Cardiac fibroblast (primary cell): ENCODE results near the gene IL22RA2.
A peak's percentile ranks its signal among the peaks of the same experiment; 100 is the strongest.

ENCODE experiments used
- DNase-seq, 2 donors: peaks; one replicate each; pipeline versions ENCODE4 v3.0.0 to v3.0.0-alpha.2; 2010; ENCODE audit warnings: low read depth in 2 of 2
- H3K4me3 ChIP-seq, 2 donors: replicated peaks in 1 of 2; 1 replicate in 1 of 2; 2 replicates in 1 of 2; pipeline ENCODE4 v1.5.1; 2011; ENCODE audit warnings: low read depth in 2 of 2, low read length in 2 of 2, mild to moderate bottlenecking in 2 of 2, moderate library complexity in 1 of 2
- CTCF ChIP-seq: IDR thresholded peaks from one replicate; pipeline ENCODE4 v1.5.1; 2011; ENCODE audit warnings: low read depth, mild to moderate bottlenecking, low read length, inconsistent platforms

The IL22RA2 gene

GRCh38 chr6:137120748-137121147 is 52.7 kb downstream of the IL22RA2 start:
- no peak for DNase-seq
- no peak for TF ChIP-seq CTCF
- no peak overlapping the region for H3K4me3 ChIP-seq

DNA sequence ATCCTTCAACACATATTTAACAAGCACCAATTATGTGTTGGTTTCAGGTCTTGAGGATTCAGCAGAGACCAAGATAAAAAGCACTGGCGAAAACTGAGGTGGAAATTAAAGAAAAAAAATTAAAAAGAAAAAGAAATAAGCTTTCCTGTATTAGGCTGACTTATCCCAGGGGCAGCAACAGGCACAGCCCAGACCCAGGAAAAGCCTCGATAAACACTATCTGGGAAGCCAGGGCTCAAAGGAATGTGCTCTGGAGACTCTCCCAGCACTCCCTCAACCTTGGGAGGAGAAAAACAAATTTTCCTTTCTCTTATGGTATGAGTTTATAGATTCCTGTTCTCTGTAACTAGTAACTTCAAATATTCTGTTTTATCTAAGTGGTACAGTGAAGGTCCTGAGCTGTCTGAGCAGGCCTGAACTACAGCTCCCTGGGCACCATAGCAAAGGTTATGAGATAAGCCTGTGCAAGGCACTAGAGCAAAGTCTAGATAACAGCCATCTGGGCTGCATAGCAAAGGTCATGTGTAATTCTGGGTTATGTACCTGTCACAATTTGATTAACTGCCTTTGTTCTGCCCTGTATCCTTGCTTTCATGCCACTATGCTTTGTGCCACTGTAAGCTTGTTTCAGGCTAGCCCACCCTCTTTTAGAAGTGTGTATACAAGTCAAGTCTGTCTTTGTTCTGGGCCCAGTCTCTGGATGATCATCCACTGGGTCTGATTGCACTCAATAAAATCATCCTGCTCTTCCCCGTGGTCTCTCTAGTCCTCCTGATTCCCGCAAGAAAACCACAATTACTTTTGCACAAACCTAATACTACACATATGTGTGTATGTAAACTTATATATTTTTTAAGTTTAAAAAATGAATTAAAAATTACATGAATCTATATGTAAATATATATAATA is 54.0 kb downstream of the IL22RA2 start:
- no peak for DNase-seq
- TF ChIP-seq CTCF, result no peak
- H3K4me3 ChIP-seq, result no peak overlapping the region

- DNase-seq, result no peak
- no peak for TF ChIP-seq CTCF
- no peak overlapping the region for H3K4me3 ChIP-seq
Observed at GRCh38 chr6:137117581-137117980, 55.9 kb downstream of the IL22RA2 start.

DNA sequence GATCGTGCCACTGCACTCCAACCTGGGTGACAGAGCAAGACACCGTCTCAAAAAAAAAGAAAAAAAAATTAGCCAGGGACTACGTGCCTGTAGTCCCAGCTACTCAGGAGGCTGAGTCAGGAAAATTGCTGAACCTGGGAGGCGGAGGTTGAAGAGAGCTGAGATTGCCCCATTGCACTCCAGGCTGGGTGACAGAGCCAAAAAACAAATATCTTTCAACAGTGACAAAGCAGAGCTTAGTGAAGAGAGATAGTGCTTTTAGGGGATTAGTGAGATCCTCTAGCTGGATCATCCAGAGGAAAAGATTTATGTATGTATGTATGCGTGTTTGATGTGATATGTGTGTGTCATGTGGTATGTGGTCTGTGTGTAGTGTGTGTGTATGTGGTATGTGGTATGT is 56.6 kb downstream of the IL22RA2 start:
- no peak for TF ChIP-seq CTCF
- DNase-seq, result no peak
- no peak overlapping the region for H3K4me3 ChIP-seq

DNA sequence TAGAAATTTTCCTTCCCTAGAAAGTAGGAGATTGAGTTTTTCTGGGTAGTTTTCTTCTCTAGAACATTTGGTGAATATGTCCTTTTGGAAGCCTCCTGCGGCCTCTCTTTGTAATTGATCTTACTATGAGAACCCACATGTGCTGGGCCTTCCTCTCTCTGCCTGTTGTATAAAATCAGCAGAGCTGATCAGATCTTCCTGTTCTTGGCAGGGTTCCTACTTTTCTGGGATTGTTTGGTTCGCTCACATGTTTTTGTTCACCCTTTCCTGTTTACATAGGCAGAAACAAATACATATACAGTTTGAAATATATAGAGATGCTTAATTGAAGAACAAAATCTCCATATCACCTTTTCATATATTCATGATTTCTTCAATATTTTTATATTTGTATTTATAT is 57.8 kb downstream of the IL22RA2 start:
- no peak for DNase-seq
- no peak for TF ChIP-seq CTCF

GRCh38 chr6:137112067-137112355 is 61.4 kb downstream of the IL22RA2 start:
- peak; percentile 45 to 85 for DNase-seq
- TF ChIP-seq CTCF, result no peak

More for the DNA sequence above, 57.8 kb downstream of the IL22RA2 start:
- H3K4me3 ChIP-seq, result no peak overlapping the region

More at GRCh38 chr6:137112067-137112355, 61.4 kb downstream of the IL22RA2 start:
- H3K4me3 ChIP-seq, result no peak overlapping the region
